GM23338 (cell line): ENCODE measurements around the gene SRPK2.

ENCODE experiments used
- CREB1 ChIP-seq: fragments of 250-450 bp; sonication (Bioruptor Pico); IDR thresholded peaks from 2 replicates; pipeline ENCODE4 v1.5.0; 2020; ENCODE audit warnings: low read depth, mild to moderate bottlenecking, moderate library complexity
- EZH2 ChIP-seq: fragments of 200-600 bp; sonication (generic); IDR thresholded peaks from one replicate; pipeline ENCODE4 v1.8.0; 2017; ENCODE audit warnings: antibody characterized with exemption, mild to moderate bottlenecking, low read depth; ENCODE audit not compliant: unreplicated experiment
- EZH2phosphoT487 ChIP-seq: fragments of 200-600 bp; sonication (generic); IDR thresholded peaks from one replicate; pipeline ENCODE4 v1.8.1; 2018; ENCODE audit warnings: antibody characterized with exemption; ENCODE audit not compliant: unreplicated experiment
- JUNB ChIP-seq: IDR thresholded peaks from one replicate; pipeline ENCODE4 v1.6.1; 2016; ENCODE audit warnings: antibody characterized with exemption; ENCODE audit not compliant: unreplicated experiment
- POLR2AphosphoS5 ChIP-seq: IDR thresholded peaks from 2 replicates; pipeline ENCODE4 v1.6.1; 2016; ENCODE audit warnings: antibody characterized with exemption, low read depth
- ZNF331 ChIP-seq: fragments of 250-450 bp; sonication (Bioruptor Pico); IDR thresholded peaks from 2 replicates; pipeline ENCODE4 v1.5.0; 2020; ENCODE audit warnings: low read depth, mild to moderate bottlenecking, moderate library complexity
- TF ChIP-seq, protein P1 (sequence below), 2 experiments: fragments of 200-600 bp in 1 of 2; sonication (generic) in 1 of 2; conservative IDR thresholded peaks; 2 replicates each; pipeline versions ENCODE4 v1.5.1 to v1.6.1; 2016 to 2017; ENCODE audit warnings: antibody characterized with exemption in 2 of 2, low read depth in 2 of 2, mild to moderate bottlenecking in 2 of 2, moderate library complexity in 1 of 2

DNA sequence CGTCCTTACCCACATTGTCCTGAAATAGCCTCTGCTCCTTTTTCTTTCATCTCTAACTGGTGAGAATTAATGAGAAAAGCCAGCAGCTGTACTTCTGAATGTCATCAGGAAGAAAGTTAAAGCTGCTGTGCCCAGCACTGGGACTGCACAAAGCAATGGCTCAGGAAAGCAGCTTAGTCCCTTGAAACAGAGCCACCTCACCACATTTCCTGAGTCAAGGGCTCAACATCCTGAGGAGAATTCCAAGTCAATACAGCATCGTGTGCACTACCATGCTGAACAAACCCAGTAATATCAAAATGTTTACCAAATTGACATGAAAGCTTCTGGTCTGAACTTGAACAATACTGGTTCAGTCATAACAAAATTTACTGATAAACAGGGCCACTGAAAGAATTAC, 234.6 kb downstream of the SRPK2 start:
- TF ChIP-seq, protein P1, sequence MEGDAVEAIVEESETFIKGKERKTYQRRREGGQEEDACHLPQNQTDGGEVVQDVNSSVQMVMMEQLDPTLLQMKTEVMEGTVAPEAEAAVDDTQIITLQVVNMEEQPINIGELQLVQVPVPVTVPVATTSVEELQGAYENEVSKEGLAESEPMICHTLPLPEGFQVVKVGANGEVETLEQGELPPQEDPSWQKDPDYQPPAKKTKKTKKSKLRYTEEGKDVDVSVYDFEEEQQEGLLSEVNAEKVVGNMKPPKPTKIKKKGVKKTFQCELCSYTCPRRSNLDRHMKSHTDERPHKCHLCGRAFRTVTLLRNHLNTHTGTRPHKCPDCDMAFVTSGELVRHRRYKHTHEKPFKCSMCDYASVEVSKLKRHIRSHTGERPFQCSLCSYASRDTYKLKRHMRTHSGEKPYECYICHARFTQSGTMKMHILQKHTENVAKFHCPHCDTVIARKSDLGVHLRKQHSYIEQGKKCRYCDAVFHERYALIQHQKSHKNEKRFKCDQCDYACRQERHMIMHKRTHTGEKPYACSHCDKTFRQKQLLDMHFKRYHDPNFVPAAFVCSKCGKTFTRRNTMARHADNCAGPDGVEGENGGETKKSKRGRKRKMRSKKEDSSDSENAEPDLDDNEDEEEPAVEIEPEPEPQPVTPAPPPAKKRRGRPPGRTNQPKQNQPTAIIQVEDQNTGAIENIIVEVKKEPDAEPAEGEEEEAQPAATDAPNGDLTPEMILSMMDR (conservative IDR thresholded peaks at IDR 0.05; ENCODE audit: low read depth in 2 of 2): no peak
- TF ChIP-seq CREB1 (CRISPR knock-in tag) (no peak), EZH2 (no peak), POLR2AphosphoS5 (no peak), JUNB (no peak), EZH2phosphoT487 (no peak), ZNF331 (CRISPR knock-in tag) (no peak)
